MM.1S (cell line): ENCODE results near the gene GRK2.

Source experiments
- DNase-seq: peaks from one replicate; pipeline ENCODE4 v3.0.0-alpha.2; 2015
- H2AFZ ChIP-seq: fragments of 300-600 bp; sonication (generic); 2 replicates; pipeline ENCODE4 v1.6.0; 2016; ENCODE audit warnings: antibody characterized with exemption, low read length
- H3F3A ChIP-seq: fragments of 300-600 bp; sonication (generic); 2 replicates; pipeline ENCODE4 v1.6.1; 2016; ENCODE audit warnings: mild to moderate bottlenecking, antibody characterized with exemption, low read length, moderate library complexity, mixed read lengths; ENCODE audit not compliant: insufficient read depth
- H3K27ac ChIP-seq: fragments of 300-600 bp; sonication (generic); 2 replicates; pipeline ENCODE4 v1.5.1; 2016; ENCODE audit warnings: mild to moderate bottlenecking, low read length
- H3K27me3 ChIP-seq: fragments of 300-600 bp; sonication (generic); replicated peaks from 2 replicates; pipeline ENCODE4 v1.6.0; 2016; ENCODE audit warnings: low read length; ENCODE audit not compliant: insufficient read depth
- H3K36me3 ChIP-seq: fragments of 300-600 bp; sonication (generic); replicated peaks from 2 replicates; pipeline ENCODE4 v1.6.1; 2016; ENCODE audit warnings: mild to moderate bottlenecking, low read length, mixed read lengths; ENCODE audit not compliant: insufficient read depth
- H3K4me1 ChIP-seq: fragments of 300-600 bp; sonication (generic); 2 replicates; pipeline ENCODE4 v1.6.1; 2016; ENCODE audit warnings: low read length, mixed read lengths
- H3K4me2 ChIP-seq: fragments of 300-600 bp; sonication (generic); 2 replicates; pipeline ENCODE4 v1.6.0; 2016; ENCODE audit warnings: low read depth, low read length
- H3K4me3 ChIP-seq: fragments of 300-600 bp; sonication (generic); 2 replicates; pipeline ENCODE4 v1.5.1; 2016; ENCODE audit warnings: low read length, mixed read lengths
- H3K79me2 ChIP-seq: fragments of 300-600 bp; sonication (generic); 2 replicates; pipeline ENCODE4 v1.6.1; 2016; ENCODE audit warnings: mixed run types, low read length, mixed read lengths
- H3K9ac ChIP-seq: fragments of 300-600 bp; sonication (generic); 2 replicates; pipeline ENCODE4 v1.6.1; 2016; ENCODE audit warnings: low read length, mixed read lengths
- H3K9me2 ChIP-seq: fragments of 300-600 bp; sonication (generic); replicated peaks from 2 replicates; pipeline ENCODE4 v1.6.1; 2016; ENCODE audit warnings: mild to moderate bottlenecking, low read length, mixed read lengths; ENCODE audit not compliant: insufficient read depth
- H3K9me3 ChIP-seq: fragments of 300-600 bp; sonication (generic); replicated peaks from 2 replicates; pipeline ENCODE4 v1.6.1; 2016; ENCODE audit warnings: mild to moderate bottlenecking, low read length, mixed read lengths; ENCODE audit not compliant: insufficient read depth
- H4K20me1 ChIP-seq: fragments of 300-600 bp; sonication (generic); 2 replicates; pipeline ENCODE4 v1.6.1; 2016; ENCODE audit warnings: mild to moderate bottlenecking, low read length, moderate library complexity, mixed read lengths; ENCODE audit not compliant: insufficient read depth
- CTCF ChIP-seq: fragments of 300-600 bp; sonication (generic); IDR thresholded peaks from 2 replicates; pipeline ENCODE4 v1.5.1; 2016; ENCODE audit warnings: antibody characterized with exemption, low read length, mixed read lengths
- EZH2 ChIP-seq: fragments of 300-600 bp; sonication (generic); optimal IDR thresholded peaks from 2 replicates; pipeline ENCODE3; 2017; ENCODE audit warnings: low read depth, mild to moderate bottlenecking, antibody characterized with exemption, low read length, mixed read lengths
- EZH2phosphoT487 ChIP-seq: fragments of 300-600 bp; sonication (generic); IDR thresholded peaks from 2 replicates; pipeline ENCODE4 v1.6.1; 2018; ENCODE audit warnings: antibody characterized with exemption, low read length

Gene GRK2

DNA sequence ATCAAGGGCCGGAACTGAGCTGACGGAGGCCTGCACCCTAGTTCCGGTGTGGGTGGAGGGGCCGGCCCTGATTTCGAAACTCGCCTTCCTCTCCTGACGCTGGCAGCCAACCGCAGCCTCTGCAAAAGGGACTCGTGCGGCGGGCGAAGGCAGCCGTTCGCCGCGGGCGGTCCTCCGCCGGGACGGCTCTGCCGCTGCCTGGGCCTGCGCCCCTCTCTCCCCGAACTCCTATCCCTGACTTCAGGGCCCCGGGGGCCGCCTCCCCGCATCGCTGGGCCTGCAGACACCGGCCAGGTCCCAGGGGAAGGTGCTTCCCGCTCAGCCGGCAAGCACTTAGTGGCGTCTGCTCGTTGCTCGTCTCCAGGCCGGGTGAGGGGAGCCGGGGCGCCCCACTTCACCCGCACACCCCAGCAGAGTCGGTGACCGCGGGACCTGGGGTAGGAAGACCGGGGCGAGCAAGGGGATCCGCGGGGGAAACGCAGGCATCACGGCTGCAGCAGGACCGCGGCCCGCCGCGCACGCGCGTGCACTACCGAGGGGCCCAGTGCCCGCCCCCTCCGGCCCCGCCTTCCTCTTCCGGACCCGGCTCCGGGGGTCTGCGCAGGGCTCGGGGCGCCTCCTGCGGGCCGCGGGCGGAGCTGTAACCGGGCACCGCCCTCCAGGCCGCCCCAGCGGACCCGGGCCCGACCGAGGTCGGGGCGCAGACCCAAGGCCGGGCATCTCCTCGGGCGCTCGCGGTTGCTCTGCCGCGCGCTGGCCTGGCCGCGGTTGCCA is 22.4 kb downstream of the GRK2 start:
- peak; percentile 93 for DNase-seq
- no peaks in the 10 kb centered on the region for H3K9me2 ChIP-seq
- peaks cover 13% of the 10 kb centered on the region for H3K36me3 ChIP-seq
- TF ChIP-seq CTCF = peak; percentile 21
- TF ChIP-seq EZH2phosphoT487 = no peak
- no peak for TF ChIP-seq EZH2
- peaks cover 37% of the 10 kb centered on the region for H3F3A ChIP-seq
- peak overlapping the region; percentile 100 for H3K4me3 ChIP-seq
- no peaks in the 10 kb centered on the region for H3K9me3 ChIP-seq
- H3K27ac ChIP-seq = peak overlapping the region; percentile 100
- peak overlapping the region; percentile 100 for H3K4me2 ChIP-seq
- H2AFZ ChIP-seq = peak overlapping the region; percentile 56; the same call in 1 of the 2 replicates
- peaks cover 38% of the 10 kb centered on the region for H3K79me2 ChIP-seq
- peaks cover 19% of the 10 kb centered on the region for H3K4me1 ChIP-seq
- H3K27me3 ChIP-seq = no peaks in the 10 kb centered on the region
- no peaks in the 10 kb centered on the region for H4K20me1 ChIP-seq
- H3K9ac ChIP-seq = peak overlapping the region; percentile 100

DNA sequence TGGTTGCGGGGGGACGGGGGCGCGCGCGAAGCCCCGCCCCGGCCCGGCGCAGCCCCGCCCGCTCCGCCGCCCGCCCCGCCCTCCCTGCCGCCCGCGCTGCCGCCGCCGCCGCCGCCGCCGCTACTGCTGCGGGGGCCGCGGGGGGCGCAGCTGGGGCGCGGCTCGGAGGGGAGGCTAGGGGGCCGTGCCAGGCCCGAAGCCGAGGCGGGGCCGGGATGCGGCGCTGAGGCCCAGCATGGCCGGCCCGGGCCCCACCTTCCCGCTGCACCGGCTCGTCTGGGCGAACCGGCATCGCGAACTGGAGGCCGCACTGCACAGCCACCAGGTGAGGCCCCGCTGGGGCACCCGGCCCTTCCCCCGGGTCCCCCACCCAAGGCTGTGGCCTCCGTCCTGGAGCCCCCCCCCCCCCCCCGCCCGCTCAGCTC is 23.0 kb downstream of the GRK2 start, which contains the start of gene ANKRD13D:
Gene ANKRD13D (plus strand): TSS at position 78 of the 425 bp plus-strand sequence. CDS start 158 bp downstream, at position 236.
- H3K27ac ChIP-seq = peak within 1 kb of the TSS; percentile 100
- peak within 1 kb of the TSS; percentile 100 for H3K4me3 ChIP-seq
- H3K4me1 ChIP-seq = peaks cover 19% of the 10 kb centered on the region
- no peaks in the 10 kb centered on the region for H4K20me1 ChIP-seq
- H3K79me2 ChIP-seq = peaks cover 38% of the 10 kb centered on the region
- H3K9me3 ChIP-seq = no peaks in the 10 kb centered on the region
- peaks cover 13% of the 10 kb centered on the region; the same call in 1 of the 2 replicates for H3K36me3 ChIP-seq
- H3K9ac ChIP-seq = peak within 1 kb of the TSS; percentile 100
- TF ChIP-seq EZH2phosphoT487 = no peak
- TF ChIP-seq CTCF = no peak
- no peak for TF ChIP-seq EZH2
- H2AFZ ChIP-seq = peak within 1 kb of the TSS; percentile 56; the same call in 1 of the 2 replicates
- H3K27me3 ChIP-seq = no peaks in the 10 kb centered on the region
- H3F3A ChIP-seq = peaks cover 34% of the 10 kb centered on the region
- H3K4me2 ChIP-seq = peak within 1 kb of the TSS; percentile 100
- no peaks in the 10 kb centered on the region for H3K9me2 ChIP-seq
- DNase-seq = no peak

- Histone ChIP-seq H3F3A (peaks cover 34% of the 10 kb centered on the region), H3K27ac (no peak overlapping the region)
Measured at GRCh38 chr11:67289651-67290479, 23.6 kb downstream of the GRK2 start.

More at GRCh38 chr11:67289651-67290479, 23.6 kb downstream of the GRK2 start:
- Histone ChIP-seq H2AFZ (no peak overlapping the region), H3K4me1 (peaks cover 19% of the 10 kb centered on the region), H4K20me1 (no peaks in the 10 kb centered on the region), H3K9me2 (no peaks in the 10 kb centered on the region), H3K4me2 (peak overlapping the region; percentile 100), H3K9me3 (no peaks in the 10 kb centered on the region), H3K79me2 (peaks cover 37% of the 10 kb centered on the region), H3K4me3 (peak overlapping the region; percentile 88), H3K27me3 (no peaks in the 10 kb centered on the region), H3K9ac (peak overlapping the region; percentile 82; the same call in 1 of the 2 replicates), H3K36me3 (peaks cover 10% of the 10 kb centered on the region; the same call in 1 of the 2 replicates)
- TF ChIP-seq CTCF (no peak), EZH2phosphoT487 (no peak), EZH2 (no peak)
- no peak for DNase-seq
